ENCODE measurements around the gene TREH.
A peak's percentile ranks its signal among the peaks of the same experiment; 100 is the strongest.
"Not testable (repeated sequence)": the region's sequence is repeated elsewhere in the genome, so short reads cannot be mapped to it uniquely, and the experiment has no call there.

Gene TREH

GRCh38 chr11:118679483-118679882 is at the start of gene TREH:
Gene TREH, minus strand, starts transcription at chr11:118679650. Its CDS starts 23 bp downstream, at chr11:118679627.
- DNase-seq, result no peak

GRCh38 chr11:118728112-118728511 is 48.7 kb upstream of the TREH start:
- not testable (repeated sequence) for DNase-seq

- DNase-seq, result not testable (repeated sequence)
These were observed 48.2 kb upstream of the TREH start for GRCh38 chr11:118727721-118728066.

GRCh38 chr11:118727001-118727720 is 47.7 kb upstream of the TREH start:
- DNase-seq, result not testable (repeated sequence)

GRCh38 chr11:118721478-118722015 is 42.1 kb upstream of the TREH start:
- DNase-seq, result not testable (repeated sequence)

GRCh38 chr11:118720740-118721139 is 41.3 kb upstream of the TREH start:
- not testable (repeated sequence) for DNase-seq

GRCh38 chr11:118720078-118720477 is 40.6 kb upstream of the TREH start:
- DNase-seq, result not testable (repeated sequence)

- DNase-seq, result not testable (repeated sequence)
These were observed 39.1 kb upstream of the TREH start for GRCh38 chr11:118718562-118718961.

- not testable (repeated sequence) for DNase-seq
These were observed 38.3 kb upstream of the TREH start for GRCh38 chr11:118717733-118718132.

GRCh38 chr11:118717221-118717620 is 37.8 kb upstream of the TREH start:
- not testable (repeated sequence) for DNase-seq

- no peak for DNase-seq
These were observed 36.4 kb upstream of the TREH start for GRCh38 chr11:118715837-118716260.

- no peak for DNase-seq
These were observed 35.9 kb upstream of the TREH start for GRCh38 chr11:118715245-118715831.

GRCh38 chr11:118714816-118715215 is 35.4 kb upstream of the TREH start:
- DNase-seq, result no peak

GRCh38 chr11:118714416-118714815 is 35.0 kb upstream of the TREH start:
- not testable (repeated sequence) for DNase-seq

GRCh38 chr11:118708296-118708695 is 28.8 kb upstream of the TREH start:
- DNase-seq, result no peak

GRCh38 chr11:118706546-118706825 is 27.0 kb upstream of the TREH start:
- DNase-seq, result no peak

- DNase-seq, result no peak
These were observed 26.5 kb upstream of the TREH start for GRCh38 chr11:118705791-118706545.

GRCh38 chr11:118705111-118705741 is 25.8 kb upstream of the TREH start:
- peak; percentile 71 for DNase-seq

GRCh38 chr11:118703563-118704106 is 24.2 kb upstream of the TREH start:
- no peak for DNase-seq

GRCh38 chr11:118699506-118700220 is 20.2 kb upstream of the TREH start:
- DNase-seq, result peak; percentile 75

GRCh38 chr11:118697346-118697745 is 17.9 kb upstream of the TREH start:
- DNase-seq, result no peak

- DNase-seq, result no peak
These were observed 17.3 kb upstream of the TREH start for GRCh38 chr11:118696673-118697226.

Measured in CD4-positive, alpha-beta T cell treated with Interleukin-17A for 4 hours (primary cell).